Measurements from ENCODE around the gene S100B.

S100B gene

DNA sequence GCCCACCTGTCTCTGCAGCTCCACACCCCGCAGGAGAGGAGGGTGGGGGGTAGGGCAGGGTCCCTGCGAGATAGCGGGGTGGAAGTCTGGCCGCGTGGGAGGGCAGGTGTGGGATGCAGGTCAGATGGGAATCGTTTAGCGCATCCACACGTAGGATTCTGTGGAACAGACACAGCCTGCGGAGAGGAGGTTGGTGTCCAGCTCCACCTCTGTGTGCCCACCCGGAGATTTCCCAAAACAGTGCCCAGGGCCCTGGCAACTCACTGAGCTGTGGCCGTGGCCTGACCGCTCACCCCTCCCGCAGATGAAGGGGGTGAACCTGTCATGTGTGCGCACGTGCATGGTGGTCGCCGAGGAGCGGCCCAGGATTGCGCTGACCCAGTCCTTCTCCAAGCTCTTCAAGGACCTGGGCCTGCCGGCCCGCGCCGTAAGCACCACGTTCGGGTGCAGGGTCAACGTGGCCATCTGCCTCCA lies 46.9 kb downstream of the S100B start:
- DNase-seq, result no peak

DNA sequence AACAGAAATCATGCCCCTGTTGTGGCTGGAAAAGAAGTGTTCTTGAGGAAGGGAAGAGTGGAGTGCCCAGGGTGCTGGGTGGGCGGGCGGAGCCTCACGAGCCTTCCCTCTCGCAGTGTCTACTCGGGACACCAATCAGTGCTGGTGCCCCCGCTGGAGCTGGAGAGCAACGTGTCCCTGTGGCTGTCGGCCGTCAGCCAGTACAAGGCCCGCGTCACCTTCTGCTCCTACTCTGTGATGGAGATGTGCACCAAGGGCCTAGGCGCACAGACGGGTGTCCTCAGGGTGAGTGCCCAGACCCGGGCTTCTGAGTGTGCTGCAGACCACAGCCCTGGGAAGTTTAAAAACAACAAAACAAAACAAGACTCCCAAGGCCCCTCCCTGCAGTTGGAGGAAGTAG lies 47.4 kb downstream of the S100B start:
- DNase-seq, result no peak

DNA sequence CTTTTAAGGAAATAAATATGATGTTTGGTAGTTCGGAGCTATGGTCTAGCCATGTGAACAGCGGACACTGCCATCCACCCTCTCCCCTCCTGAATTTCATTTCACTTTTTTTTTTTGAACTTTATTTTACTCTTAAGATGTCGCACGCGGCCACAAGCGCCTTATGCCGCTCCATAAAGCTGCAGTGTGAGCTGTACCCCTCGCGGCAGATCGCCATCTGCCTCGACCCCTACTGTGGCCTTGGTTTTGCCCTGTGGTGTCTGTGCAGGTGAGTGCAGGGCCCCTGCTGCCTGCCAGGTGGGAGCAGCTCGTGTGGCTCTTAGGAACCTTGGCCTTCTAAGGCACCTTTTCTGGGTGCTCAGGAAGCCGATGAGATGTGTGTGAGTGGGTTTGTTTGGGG lies 48.1 kb downstream of the S100B start:
- no peak for DNase-seq

DNA sequence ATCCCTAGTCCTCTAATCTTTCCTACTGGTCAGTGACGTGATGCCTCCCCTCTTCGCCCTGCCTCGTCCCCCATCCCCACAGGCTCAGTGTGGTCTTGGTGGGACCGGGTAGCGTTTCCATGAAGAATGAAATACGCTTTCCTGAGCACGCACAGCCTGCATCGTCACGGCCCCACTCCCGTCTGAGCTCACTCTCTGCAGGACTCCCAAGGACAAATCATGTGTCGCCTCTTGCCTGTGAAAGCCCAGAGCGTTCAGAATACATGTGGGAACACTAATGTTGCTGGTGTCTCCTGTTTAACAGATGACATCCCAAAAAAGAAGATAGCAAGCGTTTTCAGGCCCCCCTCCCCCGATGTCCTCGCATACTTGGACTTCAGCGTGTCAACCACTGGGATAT lies 49.2 kb downstream of the S100B start:
- no peak for DNase-seq

DNA sequence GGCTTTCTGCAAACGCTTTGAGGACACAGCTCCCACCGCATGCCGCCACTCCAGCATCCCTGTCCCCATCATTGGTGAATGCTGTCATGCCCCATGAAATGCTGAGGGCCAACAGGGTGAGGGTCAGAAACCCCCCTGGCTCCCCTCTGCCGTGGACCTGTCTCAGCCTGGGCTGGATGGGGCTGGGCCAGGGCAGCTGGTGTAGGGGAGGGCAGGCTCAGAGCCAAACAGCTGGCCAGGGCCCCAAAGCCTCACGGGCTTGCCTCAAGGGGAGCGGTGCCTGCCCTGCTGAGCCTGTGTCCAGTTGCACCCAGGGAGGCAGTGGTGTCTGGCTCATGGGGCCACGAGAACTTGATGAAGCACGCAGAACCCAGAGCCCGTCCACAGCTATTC lies 49.7 kb downstream of the S100B start:
- no peak for DNase-seq

DNA sequence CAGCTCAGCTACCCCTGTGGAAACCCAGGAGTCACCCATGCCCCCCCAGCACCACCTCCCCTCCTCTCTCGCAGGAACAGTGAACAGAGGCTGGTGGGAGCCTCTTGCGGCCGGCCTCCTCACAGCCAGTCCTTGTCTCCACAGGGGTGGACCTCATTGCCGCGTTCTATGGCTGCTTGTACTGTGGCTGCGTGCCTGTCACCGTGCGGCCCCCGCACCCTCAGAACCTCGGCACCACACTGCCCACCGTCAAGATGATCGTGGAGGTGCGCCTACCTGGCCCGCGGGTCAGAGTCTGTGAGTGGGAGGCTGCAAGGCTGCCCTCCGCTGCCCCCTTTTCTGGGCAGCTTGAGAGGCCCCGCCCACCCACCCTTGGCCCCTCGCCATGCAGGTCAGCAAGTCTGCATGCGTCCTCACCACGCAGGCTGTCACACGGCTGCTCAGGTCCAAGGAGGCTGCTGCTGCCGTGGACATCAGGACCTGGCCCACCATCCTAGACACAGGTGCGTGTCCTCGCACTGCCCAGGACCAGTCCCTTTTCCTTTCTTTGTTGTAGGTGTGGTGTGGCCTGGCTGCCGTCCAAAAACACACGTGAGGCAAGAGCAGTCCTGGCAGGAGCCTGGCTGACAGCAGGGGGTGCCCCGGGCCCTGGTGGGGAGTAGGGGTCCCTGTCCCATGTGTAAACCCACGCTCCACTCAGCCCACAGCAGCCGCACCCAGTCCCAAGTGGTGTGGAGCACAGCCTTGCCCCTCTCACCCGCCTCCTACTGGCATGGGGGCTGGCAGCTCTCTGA lies 50.3 kb downstream of the S100B start:
- no peak for DNase-seq

DNA sequence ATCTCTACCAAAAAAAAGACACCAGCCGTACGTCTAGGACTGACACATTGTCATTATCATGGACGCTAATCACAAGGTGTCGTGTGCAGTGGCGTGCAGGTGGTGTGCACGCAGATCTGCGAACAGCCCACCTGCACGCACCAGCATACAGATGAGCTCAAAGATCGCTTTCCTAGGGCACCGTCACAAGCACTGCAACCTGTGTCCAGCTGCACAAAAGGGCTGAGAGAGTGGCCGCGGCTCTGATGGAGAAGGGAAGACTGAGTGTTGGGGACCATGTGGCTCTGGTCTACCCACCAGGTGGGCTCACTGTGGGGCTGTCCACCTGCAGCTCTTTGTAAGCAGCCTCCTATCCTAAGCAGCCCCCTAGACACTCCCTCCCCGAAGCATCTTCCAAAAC lies 50.9 kb downstream of the S100B start:
- DNase-seq, result no peak

DNA sequence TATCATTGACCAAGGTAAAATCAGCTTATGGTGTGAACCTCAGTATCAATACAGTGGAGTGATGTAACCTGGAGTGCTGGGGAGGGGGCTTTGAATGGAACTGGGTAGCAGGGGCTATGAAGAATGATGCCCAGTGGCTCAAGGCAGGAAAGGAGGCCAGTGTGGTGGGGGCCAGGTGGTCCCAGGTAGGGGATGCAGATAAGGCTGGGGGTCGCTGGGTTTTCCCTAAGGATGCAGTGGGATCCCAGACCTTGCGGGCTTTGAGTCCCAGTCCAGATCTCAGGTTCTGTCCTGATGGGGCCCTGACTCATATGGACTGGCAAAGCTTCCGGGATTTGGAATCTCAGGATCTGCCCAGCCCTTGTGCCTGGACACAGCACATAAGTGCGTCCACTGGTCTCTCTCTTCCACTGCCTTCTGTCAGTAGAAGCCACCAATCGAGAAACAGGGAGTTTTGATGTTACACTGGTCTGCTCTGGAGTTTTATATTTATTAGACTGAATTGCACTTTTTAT lies 52.0 kb downstream of the S100B start:
- no peak for DNase-seq

DNA sequence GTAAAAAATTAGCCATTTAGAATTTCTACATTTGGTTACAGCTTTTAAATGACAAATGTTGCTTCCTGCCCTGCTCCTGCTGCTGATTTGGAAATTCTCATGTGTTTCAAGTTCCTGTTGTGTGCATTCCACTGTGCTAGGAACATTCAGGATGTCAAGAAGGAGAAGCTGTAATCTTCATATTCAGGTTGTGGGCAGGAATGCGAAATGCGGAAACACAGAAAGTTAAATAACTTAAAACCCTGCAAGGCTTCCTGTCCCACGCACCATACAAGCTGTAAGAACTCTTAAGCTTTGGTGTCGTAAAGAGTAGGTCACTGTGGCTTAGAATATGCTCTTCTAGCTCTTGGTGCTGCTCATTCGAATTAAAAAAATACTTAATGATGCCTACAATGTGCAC lies 52.6 kb downstream of the S100B start:
- no peak for DNase-seq

DNA sequence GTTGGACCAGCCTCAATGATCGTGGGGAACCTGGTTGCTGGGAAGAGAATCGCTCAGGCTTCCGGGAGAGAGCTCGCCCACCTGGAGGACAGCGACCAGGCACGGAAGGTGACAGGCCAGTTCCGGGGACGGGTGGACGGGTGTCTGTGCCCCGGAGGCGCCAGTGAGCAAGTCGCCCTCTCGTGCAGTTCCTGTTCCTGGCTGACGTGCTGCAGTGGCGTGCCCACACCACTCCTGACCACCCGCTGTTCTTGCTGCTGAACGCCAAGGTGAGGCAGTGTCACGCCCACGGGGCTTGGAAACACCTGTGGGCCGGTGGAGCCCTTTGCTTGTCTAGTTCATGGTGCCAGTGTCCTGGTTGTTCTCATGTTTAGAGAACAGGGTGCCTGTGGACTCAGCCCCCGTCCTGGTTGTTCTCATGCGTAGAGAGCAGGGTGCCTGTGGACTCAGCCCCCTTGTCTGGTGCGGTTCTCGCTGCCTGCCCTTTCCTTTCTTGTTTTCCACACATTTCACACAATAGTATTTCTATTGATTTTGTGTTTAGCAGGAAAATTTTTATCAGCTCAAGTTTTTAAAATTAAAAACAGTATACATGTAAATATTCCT lies 53.1 kb downstream of the S100B start:
- no peak for DNase-seq

DNA sequence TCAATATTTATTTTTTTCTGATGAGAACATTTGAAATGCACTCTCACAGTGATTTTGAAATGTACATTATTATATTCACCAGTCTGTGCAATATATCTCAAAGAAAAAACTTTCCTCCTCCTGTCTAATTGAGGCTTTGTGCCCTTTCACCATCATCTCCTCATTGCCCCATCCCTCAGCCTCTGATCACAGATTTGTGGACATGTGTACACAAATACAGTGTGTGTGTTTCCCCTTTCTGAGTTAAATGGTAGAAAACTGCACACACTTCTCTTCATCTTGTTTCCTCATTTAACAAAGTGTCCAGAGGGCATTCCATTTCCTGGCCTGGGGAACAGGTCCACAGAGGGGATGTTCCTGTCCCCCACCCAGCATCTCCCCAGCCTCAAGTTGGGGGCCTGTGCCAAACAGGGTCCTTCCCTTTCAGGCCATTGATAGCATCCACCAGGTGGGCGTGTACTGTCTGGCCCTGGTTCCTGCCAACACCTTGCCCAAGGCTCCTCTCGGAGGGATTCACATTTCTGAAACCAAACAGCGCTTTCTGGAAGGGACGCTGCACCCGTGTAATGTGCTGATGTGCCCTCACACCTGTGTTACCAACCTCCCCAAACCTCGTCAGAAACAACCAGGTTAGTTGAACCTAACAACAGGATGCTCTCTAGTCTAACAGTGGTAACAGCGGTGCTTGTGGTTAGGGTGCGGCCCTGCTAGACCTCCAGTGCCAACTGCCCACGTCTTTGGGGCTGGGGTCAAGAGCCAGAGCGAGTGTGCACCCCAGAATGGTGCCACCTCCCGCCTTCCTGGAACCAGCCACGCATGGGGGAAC lies 54.6 kb downstream of the S100B start:
- DNase-seq, result no peak

DNA sequence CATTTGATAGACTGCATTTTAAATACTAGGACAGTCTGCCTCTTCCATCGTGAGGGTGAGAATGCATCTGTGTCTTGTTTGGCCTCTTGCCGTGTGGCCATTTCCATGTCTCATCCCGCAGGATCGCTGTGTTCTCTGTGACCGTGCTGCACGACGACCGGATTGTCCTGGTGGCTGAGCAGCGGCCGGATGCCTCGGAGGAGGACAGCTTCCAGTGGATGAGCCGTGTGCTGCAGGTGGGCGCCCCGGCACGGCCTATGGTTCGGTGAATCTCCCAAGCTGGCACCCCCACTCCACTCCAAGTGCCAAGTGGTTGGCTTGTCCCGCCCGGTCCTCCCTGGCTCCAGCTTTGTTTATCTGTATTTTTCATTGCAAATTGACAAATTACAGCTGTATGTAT lies 55.2 kb downstream of the S100B start:
- no peak for DNase-seq
